COLO668 (cell line): ENCODE measurements around the gene PAPOLB.

Experiments used
- DNase-seq: peaks from one replicate; lab custom pipeline; 2025; ENCODE audit not compliant: unreplicated experiment; lab: John Stamatoyannopoulos, UW

Gene PAPOLB

GRCh38 chr7:4842319-4843064 lies 19.3 kb downstream of the PAPOLB start:
- no peak for DNase-seq

GRCh38 chr7:4841836-4842235 lies 20.0 kb downstream of the PAPOLB start:
- DNase-seq, result no peak

GRCh38 chr7:4841007-4841784 lies 20.6 kb downstream of the PAPOLB start:
- no peak for DNase-seq

- no peak for DNase-seq
These were observed 21.7 kb downstream of the PAPOLB start for GRCh38 chr7:4840079-4840501.

- no peak for DNase-seq
These were observed 23.1 kb downstream of the PAPOLB start for GRCh38 chr7:4838626-4839334.

GRCh38 chr7:4837803-4838625 lies 23.8 kb downstream of the PAPOLB start:
- DNase-seq, result peak; percentile 57

- DNase-seq, result no peak
These were observed 24.6 kb downstream of the PAPOLB start for GRCh38 chr7:4837041-4837802.

GRCh38 chr7:4836206-4836661 lies 25.6 kb downstream of the PAPOLB start:
- DNase-seq, result no peak

GRCh38 chr7:4835398-4836205 lies 26.2 kb downstream of the PAPOLB start:
- no peak for DNase-seq

- no peak for DNase-seq
These were observed 27.0 kb downstream of the PAPOLB start for GRCh38 chr7:4834601-4835397.

- no peak for DNase-seq
These were observed 27.9 kb downstream of the PAPOLB start for GRCh38 chr7:4833691-4834600.

- DNase-seq, result no peak
These were observed 28.7 kb downstream of the PAPOLB start for GRCh38 chr7:4833176-4833575.

- no peak for DNase-seq
These were observed 29.1 kb downstream of the PAPOLB start for GRCh38 chr7:4832711-4833110.

- no peak for DNase-seq
These were observed 29.9 kb downstream of the PAPOLB start for GRCh38 chr7:4831723-4832495.

GRCh38 chr7:4830176-4830575 lies 31.7 kb downstream of the PAPOLB start:
- peak; percentile 82 for DNase-seq

GRCh38 chr7:4828720-4829383 lies 33.0 kb downstream of the PAPOLB start:
- DNase-seq, result no peak
